Measurements from ENCODE around the gene TEX48. TPM values are rescaled to one million over a fixed set of nuclear protein-coding genes. Genes with fewer than 3 reads are reported as not detected.

Gene TEX48
- total RNA-seq, 3 donors from 2014 or later, result not detected

DNA sequence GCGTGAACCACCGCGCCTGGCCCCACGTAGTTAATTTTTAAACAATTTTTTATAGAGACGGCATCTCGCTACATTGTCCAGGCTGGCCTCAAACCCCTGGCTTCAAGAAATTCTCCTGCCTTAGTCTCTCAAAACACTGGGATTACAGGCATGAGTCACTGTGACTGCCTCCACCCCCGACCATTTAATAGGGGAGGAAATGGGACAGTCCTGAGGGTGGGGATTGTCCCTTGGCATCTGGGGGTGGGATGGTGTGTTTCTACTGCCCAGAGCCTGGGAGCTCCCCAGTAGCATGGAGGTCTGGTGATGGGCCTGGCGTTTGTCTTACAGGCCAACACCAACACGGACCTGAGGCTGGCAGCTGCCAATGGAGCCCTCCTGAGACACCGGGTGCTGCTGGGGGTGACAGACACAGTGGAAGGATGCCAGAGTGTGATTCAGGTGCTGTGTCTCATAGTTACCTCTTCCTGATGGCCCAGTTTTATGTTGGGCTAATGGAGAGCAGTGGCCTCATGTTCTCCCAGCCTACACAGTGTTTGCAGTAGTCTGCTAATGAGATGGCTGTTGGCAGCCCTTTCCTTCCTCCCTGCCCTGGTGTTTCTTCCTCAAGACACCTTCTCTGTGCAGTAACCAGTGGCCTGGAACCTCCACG is 48.4 kb downstream of the TEX48 start:
- Histone ChIP-seq H3K4me1 (no peaks in the 10 kb centered on the region), H3K4me3 (no peak overlapping the region), H3K36me3 (peaks cover 4% of the 10 kb centered on the region), H3K27ac (no peak overlapping the region), H3K27me3 (no peaks in the 10 kb centered on the region), H3K9me3 (no peaks in the 10 kb centered on the region)
- intact Hi-C loops (cut with DNase I; ENCODE audit: low total_unique reads), result no loop called here
- no peak for DNase-seq (ENCODE audit: low spot score in 2 of 2)
- no peak for TF ChIP-seq POLR2AphosphoS5 (IDR thresholded peaks at IDR 0.05)
- no peak for TF ChIP-seq POLR2A (IDR thresholded peaks at IDR 0.05)
- TF ChIP-seq, protein P1, sequence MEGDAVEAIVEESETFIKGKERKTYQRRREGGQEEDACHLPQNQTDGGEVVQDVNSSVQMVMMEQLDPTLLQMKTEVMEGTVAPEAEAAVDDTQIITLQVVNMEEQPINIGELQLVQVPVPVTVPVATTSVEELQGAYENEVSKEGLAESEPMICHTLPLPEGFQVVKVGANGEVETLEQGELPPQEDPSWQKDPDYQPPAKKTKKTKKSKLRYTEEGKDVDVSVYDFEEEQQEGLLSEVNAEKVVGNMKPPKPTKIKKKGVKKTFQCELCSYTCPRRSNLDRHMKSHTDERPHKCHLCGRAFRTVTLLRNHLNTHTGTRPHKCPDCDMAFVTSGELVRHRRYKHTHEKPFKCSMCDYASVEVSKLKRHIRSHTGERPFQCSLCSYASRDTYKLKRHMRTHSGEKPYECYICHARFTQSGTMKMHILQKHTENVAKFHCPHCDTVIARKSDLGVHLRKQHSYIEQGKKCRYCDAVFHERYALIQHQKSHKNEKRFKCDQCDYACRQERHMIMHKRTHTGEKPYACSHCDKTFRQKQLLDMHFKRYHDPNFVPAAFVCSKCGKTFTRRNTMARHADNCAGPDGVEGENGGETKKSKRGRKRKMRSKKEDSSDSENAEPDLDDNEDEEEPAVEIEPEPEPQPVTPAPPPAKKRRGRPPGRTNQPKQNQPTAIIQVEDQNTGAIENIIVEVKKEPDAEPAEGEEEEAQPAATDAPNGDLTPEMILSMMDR (IDR thresholded peaks at IDR 0.05), result no peak

DNA sequence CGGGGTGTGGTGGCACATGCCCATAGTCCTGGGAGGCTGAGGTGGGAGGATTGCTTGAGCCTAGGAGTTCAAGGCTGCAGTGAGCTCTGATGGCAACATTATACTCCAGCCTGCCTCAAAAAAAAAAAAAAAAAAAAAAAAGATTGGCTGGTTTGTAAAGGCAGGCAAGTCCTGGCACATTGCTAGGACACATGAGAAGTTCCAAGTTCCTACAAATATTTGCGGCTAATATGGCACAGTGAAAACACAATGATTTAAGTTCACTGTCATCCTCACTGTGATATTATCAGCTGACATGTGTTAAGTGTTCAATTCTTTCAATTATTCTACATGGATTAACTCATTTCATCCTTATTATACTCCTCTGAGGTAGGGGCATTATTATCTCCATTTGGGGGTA is 50.8 kb downstream of the TEX48 start:
- Histone ChIP-seq H3K4me1 (no peaks in the 10 kb centered on the region), H3K27ac (no peak overlapping the region), H3K4me3 (no peak overlapping the region), H3K9me3 (no peaks in the 10 kb centered on the region), H3K27me3 (no peaks in the 10 kb centered on the region), H3K36me3 (peaks cover 7% of the 10 kb centered on the region)
- DNase-seq (ENCODE audit: low spot score in 2 of 2), result no peak
- no peak for TF ChIP-seq POLR2AphosphoS5 (IDR thresholded peaks at IDR 0.05)
- no peak for TF ChIP-seq POLR2A (IDR thresholded peaks at IDR 0.05)
- TF ChIP-seq, protein P1 (IDR thresholded peaks at IDR 0.05), result no peak
- intact Hi-C loops (cut with DNase I; ENCODE audit: low total_unique reads), result loop anchor here (2.0 kb wide), 1 partner anchor 18 kb away; no protein-coding TSS in a partner anchor

DNA sequence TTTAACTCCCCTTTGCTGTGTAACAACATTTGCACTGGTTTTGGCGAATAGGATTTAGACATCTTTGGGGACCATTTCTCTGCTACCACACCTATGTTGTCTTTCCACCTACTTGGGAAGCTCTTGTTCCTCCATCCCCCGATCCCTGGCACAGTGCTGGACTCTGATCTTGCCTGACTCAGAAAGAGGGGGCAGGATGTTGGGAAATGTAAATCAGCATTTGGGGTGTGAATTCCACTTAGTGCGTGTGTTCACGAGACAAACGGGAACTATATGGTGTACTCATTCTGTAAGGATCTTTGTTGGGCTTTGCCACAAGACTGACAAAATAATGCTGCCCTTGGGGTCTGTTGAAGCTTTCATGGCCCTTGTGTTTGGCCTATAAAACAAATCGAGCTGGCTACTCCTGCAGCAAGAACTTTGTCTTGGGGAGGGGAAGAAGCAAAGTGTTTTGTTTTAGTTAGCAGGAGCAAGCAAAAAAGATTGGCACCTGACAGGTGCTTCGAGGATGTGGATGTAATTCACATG is 52.4 kb downstream of the TEX48 start:
- Histone ChIP-seq H3K27ac (no peak overlapping the region), H3K4me3 (no peak overlapping the region), H3K36me3 (peaks cover 7% of the 10 kb centered on the region), H3K9me3 (no peaks in the 10 kb centered on the region), H3K4me1 (no peaks in the 10 kb centered on the region), H3K27me3 (no peaks in the 10 kb centered on the region)
- no peak for TF ChIP-seq POLR2AphosphoS5 (IDR thresholded peaks at IDR 0.05)
- TF ChIP-seq, protein P1 (IDR thresholded peaks at IDR 0.05), result no peak
- TF ChIP-seq POLR2A (IDR thresholded peaks at IDR 0.05), result no peak
- no peak for DNase-seq (ENCODE audit: low spot score in 2 of 2)
- intact Hi-C loops (cut with DNase I; ENCODE audit: low total_unique reads), result loop anchor here (2.0 kb wide), 1 partner anchor 17 kb away; no protein-coding TSS in a partner anchor

DNA sequence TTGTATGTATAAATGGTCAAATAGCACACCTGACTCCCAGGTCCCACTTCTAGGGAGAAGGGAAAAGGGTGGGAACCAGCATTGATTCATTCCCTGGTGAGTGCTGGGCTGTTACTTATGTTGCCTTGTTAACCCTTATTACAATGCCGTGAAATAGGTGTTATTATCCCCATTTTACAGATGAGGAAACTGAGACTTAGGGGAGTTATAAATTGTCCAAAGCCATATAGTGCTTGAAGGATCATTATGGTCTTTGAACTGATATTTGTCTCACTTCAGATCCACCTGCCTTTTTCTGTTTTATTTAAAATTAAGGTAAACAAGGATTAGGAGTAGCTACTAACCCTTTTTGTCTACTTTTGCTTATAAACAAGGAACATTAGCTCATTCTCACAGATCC is 54.4 kb downstream of the TEX48 start:
- H3K4me1 ChIP-seq, result no peaks in the 10 kb centered on the region
- peaks cover 7% of the 10 kb centered on the region for H3K36me3 ChIP-seq
- no peaks in the 10 kb centered on the region for H3K9me3 ChIP-seq
- intact Hi-C loops (cut with DNase I; ENCODE audit: low total_unique reads), result no loop called here
- DNase-seq (ENCODE audit: low spot score in 2 of 2), result no peak
- no peaks in the 10 kb centered on the region for H3K27me3 ChIP-seq
- no peak overlapping the region for H3K27ac ChIP-seq
- TF ChIP-seq, protein P1 (IDR thresholded peaks at IDR 0.05), result no peak
- TF ChIP-seq POLR2A (IDR thresholded peaks at IDR 0.05), result no peak
- TF ChIP-seq POLR2AphosphoS5 (IDR thresholded peaks at IDR 0.05), result no peak
- no peak overlapping the region for H3K4me3 ChIP-seq

DNA sequence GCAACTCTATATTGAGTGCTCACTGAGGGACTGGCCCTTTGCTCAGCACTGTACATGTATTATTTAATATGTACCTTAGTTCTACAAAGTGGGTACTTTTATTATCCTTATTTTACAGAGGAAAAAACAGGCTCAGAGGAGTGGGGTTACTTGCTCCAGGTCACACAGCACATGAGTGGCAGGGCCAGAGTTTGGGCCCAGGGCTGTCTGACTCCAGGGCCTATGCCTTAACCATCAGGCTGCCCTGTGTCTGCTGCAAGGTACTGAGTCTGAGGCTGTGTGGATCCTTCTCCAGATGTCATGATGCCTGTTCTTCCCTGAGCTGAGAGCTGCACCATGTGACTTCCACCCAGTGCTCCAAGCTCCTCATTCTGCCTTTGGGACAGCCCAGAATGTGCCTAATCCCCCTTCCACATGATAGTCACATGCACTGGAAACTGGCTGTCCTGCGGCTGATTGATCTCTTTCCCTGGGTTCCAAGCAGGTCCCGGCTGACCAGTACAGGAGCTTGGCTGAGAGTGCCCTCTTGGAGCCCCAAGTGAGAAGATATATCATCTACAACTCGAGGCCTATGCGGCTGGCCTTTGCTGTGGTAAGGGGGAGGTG is 55.5 kb downstream of the TEX48 start:
- Histone ChIP-seq H3K36me3 (peaks cover 7% of the 10 kb centered on the region), H3K27me3 (no peaks in the 10 kb centered on the region)

More for the DNA sequence above, 55.5 kb downstream of the TEX48 start:
- DNase-seq (ENCODE audit: low spot score in 2 of 2), result no peak
- no peak overlapping the region for H3K27ac ChIP-seq
- no peak for TF ChIP-seq POLR2AphosphoS5 (IDR thresholded peaks at IDR 0.05)
- TF ChIP-seq POLR2A (IDR thresholded peaks at IDR 0.05), result no peak
- TF ChIP-seq, protein P1 (IDR thresholded peaks at IDR 0.05), result no peak
- H3K4me3 ChIP-seq, result no peak overlapping the region
- intact Hi-C loops (cut with DNase I; ENCODE audit: low total_unique reads), result no loop called here
- no peaks in the 10 kb centered on the region for H3K9me3 ChIP-seq
- no peaks in the 10 kb centered on the region for H3K4me1 ChIP-seq
